HG03097 (cell line): ENCODE measurements around the gene RASL12.
"Not testable (repeated sequence)": the region's sequence is repeated elsewhere in the genome, so short reads cannot be mapped to it uniquely, and the experiment has no call there.

Source experiments
- ATAC-seq: cut with Tn5 transposase; IDR thresholded peaks from one replicate; pipeline ENCODE4 v1.9.1; 2021; ENCODE audit not compliant: unreplicated experiment, low FRiP score

RASL12 gene

DNA sequence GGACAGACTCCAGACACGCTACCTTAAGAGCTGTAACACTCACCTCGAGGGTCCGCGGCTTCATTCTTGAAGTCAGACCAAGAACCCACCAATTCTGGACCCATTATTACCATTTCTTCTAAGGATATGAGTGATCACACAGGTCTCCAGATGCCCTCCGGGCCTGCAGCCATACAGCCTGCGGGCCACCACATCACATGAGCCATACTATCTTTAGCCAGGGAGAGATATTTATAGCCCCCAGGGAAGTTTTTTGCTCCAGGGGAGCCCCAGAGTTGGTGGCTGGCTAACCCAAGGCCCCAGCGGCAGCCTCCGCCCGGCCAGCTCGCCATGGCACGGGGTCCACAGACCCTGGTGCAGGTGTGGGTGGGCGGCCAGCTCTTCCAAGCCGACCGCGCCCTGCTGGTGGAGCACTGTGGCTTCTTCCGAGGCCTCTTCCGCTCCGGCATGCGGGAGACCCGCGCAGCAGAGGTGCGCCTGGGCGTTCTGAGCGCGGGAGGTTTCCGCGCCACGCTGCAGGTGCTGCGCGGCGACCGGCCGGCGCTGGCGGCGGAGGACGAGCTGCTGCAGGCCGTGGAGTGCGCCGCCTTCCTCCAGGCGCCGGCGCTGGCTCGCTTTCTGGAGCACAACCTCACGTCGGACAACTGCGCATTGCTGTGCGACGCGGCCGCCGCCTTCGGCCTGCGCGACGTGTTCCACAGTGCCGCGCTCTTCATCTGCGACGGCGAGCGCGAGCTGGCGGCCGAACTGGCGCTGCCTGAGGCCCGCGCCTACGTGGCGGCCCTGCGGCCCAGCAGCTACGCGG is 8.9 kb upstream of the RASL12 start, which contains the start of gene KBTBD13:
TSS of gene KBTBD13 (plus strand) at position 261 of the 805 bp plus-strand sequence. CDS start at position 331, 70 bp downstream.
- no peak for ATAC-seq

DNA sequence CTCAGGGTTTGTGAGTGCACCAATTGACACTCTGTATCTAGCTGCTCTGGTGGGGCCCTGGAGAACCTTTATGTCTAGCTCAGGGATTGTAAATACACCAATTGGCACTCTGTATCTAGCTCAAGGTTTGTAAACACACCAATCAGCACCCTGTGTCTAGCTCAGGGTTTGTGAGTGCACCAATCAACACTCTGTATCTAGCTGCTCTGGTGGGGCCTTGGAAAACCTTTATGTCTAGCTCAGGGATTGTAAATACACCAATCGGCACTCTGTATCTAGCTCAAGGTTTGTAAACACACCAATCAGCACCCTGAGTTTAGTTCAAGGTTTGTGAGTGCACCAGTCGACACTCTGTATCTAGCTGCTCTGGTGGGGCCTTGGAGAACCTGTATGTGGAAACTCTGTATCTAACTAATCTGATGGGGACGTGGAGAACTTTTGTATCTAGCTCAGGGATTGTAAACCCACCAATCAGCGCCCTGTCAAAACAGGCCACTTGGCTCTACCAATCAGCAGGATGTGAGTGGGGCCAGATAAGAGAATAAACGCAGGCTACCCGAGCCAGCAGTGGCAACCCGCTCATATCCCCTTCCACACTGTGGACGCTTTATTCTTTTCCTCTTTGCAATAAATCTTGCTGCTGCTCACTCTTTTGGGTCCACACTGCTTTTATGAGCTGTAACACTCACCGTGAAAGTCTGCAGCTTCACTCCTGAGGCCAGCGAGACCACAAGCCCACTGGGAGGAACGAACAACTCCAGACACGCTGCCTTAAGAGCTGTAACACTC is 8.0 kb upstream of the RASL12 start:
- not testable (repeated sequence) for ATAC-seq

DNA sequence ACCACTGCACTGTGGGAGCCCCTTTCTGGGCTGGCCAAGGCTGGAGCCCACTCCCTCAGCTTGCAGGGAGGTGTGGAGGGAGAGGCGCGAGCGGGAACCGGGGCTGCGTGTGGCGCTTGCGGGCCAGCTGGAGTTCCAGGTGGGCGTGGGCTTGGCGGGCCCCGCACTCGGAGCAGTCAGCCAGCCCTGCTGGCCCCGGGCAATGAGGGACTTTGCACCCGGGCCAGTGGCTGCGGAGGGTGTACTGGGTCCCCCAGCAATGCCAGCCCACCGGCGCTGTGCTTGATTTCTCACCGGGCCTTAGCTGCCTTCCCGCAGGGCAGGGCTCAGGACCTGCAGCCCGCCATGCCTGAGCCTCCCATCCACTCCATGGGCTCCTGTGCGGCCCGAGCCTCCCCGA is 7.2 kb upstream of the RASL12 start:
- ATAC-seq = not testable (repeated sequence)

DNA sequence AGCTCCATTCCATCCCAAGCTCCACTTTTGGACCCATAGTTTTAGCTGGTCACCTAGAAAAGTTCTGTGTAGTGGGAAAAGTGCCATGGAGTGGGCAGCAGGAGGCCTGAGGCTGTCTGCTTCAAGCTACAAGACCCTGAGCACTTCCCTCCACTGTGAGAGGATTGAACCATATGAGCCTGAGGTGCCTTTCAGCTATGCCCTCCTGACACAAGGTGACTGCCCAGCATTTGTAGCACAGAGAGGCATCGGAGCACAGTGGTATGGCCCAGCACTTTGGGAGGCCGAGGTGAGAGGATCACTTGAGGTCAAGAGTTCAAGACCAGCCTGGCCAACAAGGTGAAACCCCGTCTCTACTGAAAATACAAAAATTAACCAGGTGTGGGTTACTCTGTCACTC is 4.8 kb upstream of the RASL12 start:
- no peak for ATAC-seq

GRCh38 chr15:65072027-65072426 is 4.2 kb upstream of the RASL12 start:
- ATAC-seq = no peak

DNA sequence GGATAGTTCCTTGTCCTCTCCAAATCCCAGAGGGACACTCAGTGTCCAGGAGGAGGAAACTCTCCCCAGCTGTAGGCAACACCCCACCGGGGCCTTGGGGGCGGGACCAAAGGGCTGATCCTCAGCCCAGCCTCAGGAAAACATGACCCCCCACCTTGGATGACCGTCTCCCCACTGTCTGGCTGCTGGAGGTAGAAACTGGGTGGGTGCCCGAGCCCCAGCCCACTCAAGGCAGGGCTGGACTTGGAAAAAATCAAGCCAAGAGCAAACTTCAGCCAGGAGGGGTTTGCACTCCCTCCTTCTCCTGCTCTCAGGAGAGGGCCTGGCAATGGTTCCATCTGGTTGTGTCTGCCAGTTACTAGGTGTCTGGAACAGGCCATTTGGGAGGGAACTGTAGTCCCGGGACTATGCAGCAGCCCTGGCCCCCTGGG is 3.6 kb upstream of the RASL12 start:
- ATAC-seq = no peak

DNA sequence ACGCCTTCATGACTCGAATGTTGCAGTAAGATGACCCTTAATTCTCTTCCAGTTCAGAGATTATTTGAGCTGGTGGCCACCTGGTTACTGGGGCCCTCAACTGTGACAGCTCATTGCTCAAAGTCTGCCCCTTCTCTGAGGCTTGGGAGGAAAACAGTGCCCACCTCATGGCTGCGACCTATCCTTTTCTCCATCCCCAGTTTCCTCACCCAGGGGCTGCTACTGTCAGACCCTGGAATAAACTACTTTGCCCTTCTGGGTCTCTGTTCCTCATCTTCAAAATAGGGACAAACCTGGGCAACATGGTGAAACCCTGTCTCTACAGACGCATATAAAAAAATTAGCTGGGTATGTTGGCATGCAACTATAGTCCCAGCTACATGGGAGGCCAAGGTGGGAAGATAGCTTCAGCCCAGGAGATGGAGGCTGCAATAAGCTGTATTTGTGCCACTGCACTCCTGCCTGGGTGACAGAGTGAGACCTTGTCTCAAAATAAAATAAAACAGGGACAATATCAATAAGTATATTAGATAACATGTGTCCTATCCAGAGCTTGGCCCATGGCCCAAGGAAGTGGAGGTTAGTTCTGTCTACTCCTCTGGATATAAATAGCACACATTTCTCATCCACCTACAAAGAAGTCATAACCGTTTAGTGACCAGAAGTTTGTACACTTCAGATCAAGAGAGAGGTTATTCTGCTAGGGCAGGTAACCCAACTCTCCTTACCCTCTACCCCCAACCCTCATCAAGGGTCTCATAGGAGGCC is 2.2 kb upstream of the RASL12 start:
- ATAC-seq = no peak

DNA sequence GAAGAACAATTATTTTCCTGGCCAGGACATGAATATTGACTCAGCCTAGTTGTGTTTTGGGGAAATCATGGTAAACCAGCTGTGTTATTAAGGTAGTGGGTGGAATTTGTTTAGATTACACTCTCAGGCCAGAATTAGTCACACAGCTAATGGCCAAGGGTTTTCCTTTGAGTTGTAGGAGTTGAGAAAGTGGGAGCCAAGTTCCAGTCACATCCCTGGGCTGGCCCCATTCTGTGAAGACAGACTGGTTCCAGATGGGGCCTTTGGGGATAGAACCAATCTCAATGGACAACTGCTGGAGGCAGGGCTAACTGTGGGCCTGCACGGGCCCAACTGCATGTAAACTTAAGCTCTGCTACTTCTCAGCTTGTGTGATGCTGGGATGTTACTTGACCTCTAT is 1.4 kb upstream of the RASL12 start:
- no peak for ATAC-seq

DNA sequence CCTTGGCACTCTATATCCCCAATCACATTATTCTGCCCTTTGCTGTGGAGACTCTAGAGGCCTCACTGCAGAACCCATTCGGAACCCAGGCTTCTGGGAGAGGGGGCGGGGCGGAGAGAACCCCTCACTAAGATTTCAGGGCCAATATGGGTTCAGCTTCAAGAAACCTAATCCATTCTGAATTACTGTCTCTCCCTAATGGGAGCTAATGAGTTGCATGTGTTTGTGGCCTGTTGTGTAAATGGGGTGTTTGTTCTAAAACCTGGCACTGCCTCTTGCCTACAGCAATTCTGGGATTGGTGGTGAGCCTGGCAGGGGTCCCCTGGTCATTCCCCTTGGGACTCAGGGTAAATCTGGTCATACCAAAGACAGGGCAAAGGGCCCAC is 605 bp upstream of the RASL12 start:
- no peak for ATAC-seq

DNA sequence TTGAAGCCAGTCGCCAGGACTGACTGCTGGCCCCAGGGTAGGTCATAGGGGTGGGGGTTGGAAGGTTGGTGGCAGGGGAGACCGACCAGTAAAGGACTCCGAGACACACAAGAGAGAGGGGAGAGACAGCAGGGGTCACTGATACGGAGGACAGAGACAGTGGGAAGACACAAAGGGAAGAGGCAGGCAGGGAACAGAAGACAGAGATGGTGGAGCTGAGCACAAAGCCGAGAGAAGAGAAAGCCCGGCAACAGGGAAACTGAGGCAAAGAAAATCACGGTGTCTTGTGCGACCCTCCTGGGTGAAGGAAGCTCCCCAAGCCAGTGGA is 510 bp downstream of the RASL12 start:
- ATAC-seq = no peak

- ATAC-seq = no peak
Measured at GRCh38 chr15:65066635-65067316, 1.0 kb downstream of the RASL12 start.

- no peak for ATAC-seq
Measured at GRCh38 chr15:65066001-65066634, 1.7 kb downstream of the RASL12 start.

GRCh38 chr15:65062726-65063125 is 5.1 kb downstream of the RASL12 start:
- no peak for ATAC-seq

GRCh38 chr15:65062061-65062460 is 5.7 kb downstream of the RASL12 start:
- no peak for ATAC-seq

- ATAC-seq = no peak
Measured at GRCh38 chr15:65060641-65061397, 7.0 kb downstream of the RASL12 start.

DNA sequence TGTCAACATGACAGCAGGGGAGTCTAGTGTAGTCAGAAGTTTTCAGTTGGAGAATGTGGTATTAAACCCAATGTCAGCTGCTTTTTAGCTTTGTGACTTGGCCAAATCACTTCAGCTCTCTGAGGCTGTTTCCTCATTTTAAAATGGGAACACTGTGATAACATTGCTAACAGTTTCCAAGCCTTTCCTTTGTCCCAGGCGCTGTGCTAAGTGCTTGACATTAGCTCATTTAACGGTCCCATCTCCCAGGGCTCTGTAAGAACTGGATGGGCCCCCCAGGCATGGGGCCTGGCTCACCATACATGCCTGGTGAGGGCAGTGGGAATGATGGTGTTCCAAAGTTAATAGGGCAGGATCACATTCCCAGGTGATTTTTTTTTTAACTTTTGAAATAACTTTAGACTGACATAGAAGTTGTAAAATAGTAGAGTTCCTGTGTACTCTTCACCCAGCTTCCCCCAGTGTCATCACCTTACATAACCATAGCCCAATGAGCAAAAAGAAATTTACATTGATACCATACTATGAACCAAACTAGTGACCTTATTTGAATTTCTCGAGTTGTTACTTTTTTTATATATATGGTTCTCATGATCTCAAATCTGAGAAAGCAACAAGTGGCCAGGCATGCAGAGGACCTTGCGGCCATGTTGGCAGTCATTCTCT is 7.7 kb downstream of the RASL12 start:
- no peak for ATAC-seq

DNA sequence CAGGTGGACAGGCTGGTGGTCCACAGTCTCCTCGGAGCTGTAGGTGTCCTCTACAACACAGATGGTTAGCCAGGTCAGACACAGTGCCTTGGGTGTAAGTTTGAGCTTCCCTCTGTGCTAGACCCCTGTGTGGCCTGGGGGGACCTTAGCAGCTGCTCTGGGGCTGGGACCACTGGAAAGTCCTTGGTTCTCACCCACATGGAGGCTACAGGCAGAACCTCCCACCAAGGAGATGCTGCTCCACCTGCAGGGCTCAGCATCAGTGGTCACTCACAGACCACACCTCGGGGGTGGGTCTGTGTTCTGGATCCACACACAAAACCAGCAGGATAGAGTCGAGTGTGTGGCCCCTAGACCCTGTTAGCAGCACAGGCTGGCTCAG is 8.4 kb downstream of the RASL12 start:
- no peak for ATAC-seq

DNA sequence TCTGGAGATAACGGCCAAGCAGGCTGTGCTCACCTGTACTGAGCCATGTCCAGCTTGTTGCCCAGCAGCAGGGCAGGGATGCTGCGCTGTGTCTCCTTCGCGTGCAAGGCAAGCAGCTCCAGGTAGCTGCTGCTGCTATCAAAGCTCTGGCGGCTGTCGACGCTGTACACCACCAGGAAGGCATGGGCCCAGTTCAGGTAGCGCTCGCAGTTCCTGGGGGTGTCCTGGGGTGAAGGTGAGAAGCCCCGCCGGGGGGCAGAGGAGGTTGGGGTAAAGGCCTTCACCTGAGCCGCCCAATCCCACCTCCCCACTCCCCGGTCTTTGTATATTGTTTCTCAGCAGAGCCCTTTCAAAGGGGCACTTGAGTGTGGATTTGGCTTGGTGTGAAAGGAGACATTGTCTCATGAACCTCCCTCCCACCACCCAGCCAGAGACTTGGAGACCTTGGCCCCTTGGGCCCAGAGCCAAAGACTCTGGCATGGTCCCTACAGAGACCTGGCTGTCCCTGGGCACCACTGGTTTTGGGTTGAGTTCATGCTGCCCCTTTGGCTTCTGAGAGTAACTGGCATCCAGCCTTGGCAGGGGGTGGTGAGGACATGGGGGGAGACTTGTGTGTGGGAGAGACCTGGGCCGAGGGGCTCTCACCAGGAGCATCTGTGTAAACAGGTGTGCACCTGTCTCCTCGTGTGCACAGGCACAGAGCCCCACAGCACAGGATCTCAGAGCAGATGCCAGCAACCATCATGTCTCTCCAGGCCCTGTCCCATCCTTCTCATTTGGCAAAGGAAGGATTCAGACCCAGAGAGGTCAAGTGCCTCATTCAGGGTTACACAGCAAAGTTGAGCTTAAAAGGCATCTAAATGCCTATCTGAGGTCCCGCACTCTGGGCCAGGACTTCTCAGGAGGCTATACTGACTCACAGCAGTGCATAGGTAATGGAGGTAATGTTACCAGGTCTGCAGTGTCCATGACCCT is 9.1 kb downstream of the RASL12 start:
- no peak for ATAC-seq
